ENCODE measurements around the gene GALNT2.

GALNT2 gene

GRCh38 chr1:230191855-230192254 lies 124.8 kb downstream of the GALNT2 start:
- TF ChIP-seq CTCF (IDR thresholded peaks at IDR 0.05; ENCODE audit: insufficient read depth, low read length, poor library complexity, severe bottlenecking): no peak
- Histone ChIP-seq H3K36me3 (ENCODE audit: control insufficient read depth, insufficient read depth, low read length) (peaks cover 3% of the 10 kb centered on the region), H3K27me3 (replicated peaks; ENCODE audit: control insufficient read depth, insufficient read depth, low read length) (no peaks in the 10 kb centered on the region), H3K4me3 (replicated peaks; ENCODE audit: low read depth, low read length) (no peak overlapping the region)
- no peak for DNase-seq (ENCODE audit: extremely low read depth, insufficient read length)

- Histone ChIP-seq H3K36me3 (ENCODE audit: control insufficient read depth, insufficient read depth, low read length) (peaks cover 1% of the 10 kb centered on the region), H3K4me3 (replicated peaks; ENCODE audit: low read depth, low read length) (no peak overlapping the region), H3K27me3 (replicated peaks; ENCODE audit: control insufficient read depth, insufficient read depth, low read length) (no peaks in the 10 kb centered on the region)
- DNase-seq (ENCODE audit: extremely low read depth, insufficient read length): no peak
- no peak for TF ChIP-seq CTCF (IDR thresholded peaks at IDR 0.05; ENCODE audit: insufficient read depth, low read length, poor library complexity, severe bottlenecking)
Measured at GRCh38 chr1:230194525-230194924, 127.5 kb downstream of the GALNT2 start.

- no peak overlapping the region for H3K4me3 ChIP-seq (replicated peaks; ENCODE audit: low read depth, low read length)
- TF ChIP-seq CTCF (IDR thresholded peaks at IDR 0.05; ENCODE audit: insufficient read depth, low read length, poor library complexity, severe bottlenecking): no peak
- H3K27me3 ChIP-seq (replicated peaks; ENCODE audit: control insufficient read depth, insufficient read depth, low read length): no peaks in the 10 kb centered on the region
- H3K36me3 ChIP-seq (ENCODE audit: control insufficient read depth, insufficient read depth, low read length): peaks cover 1% of the 10 kb centered on the region
- DNase-seq (ENCODE audit: extremely low read depth, insufficient read length): no peak
Measured at GRCh38 chr1:230195199-230195598, 128.2 kb downstream of the GALNT2 start.

- DNase-seq (ENCODE audit: extremely low read depth, insufficient read length): no peak
- Histone ChIP-seq H3K4me3 (replicated peaks; ENCODE audit: low read depth, low read length) (no peak overlapping the region), H3K27me3 (replicated peaks; ENCODE audit: control insufficient read depth, insufficient read depth, low read length) (no peaks in the 10 kb centered on the region), H3K36me3 (ENCODE audit: control insufficient read depth, insufficient read depth, low read length) (peaks cover 1% of the 10 kb centered on the region)
- TF ChIP-seq CTCF (IDR thresholded peaks at IDR 0.05; ENCODE audit: insufficient read depth, low read length, poor library complexity, severe bottlenecking): no peak
Measured at GRCh38 chr1:230196077-230196476, 129.0 kb downstream of the GALNT2 start.

- no peak for TF ChIP-seq CTCF (IDR thresholded peaks at IDR 0.05; ENCODE audit: insufficient read depth, low read length, poor library complexity, severe bottlenecking)
- DNase-seq (ENCODE audit: extremely low read depth, insufficient read length): no peak
- no peaks in the 10 kb centered on the region for H3K27me3 ChIP-seq (replicated peaks; ENCODE audit: control insufficient read depth, insufficient read depth, low read length)
- peaks cover 1% of the 10 kb centered on the region for H3K36me3 ChIP-seq (ENCODE audit: control insufficient read depth, insufficient read depth, low read length)
- no peak overlapping the region for H3K4me3 ChIP-seq (replicated peaks; ENCODE audit: low read depth, low read length)
Measured at GRCh38 chr1:230197644-230198567, 130.9 kb downstream of the GALNT2 start.
